Activated B cell treated with CpG ODN at 0.5 μM for 24 hours (primary cell): ENCODE measurements around the gene WNT16. TPM values are rescaled to one million over a fixed set of nuclear protein-coding genes. Genes with fewer than 3 reads are reported as not detected.

ENCODE experiments used
- ATAC-seq: fragments of 200-7000 bp; cut with Tn5 transposase; one replicate; pipeline ENCODE4 v1.10.0; 2021; ENCODE audit warnings: low read depth, mild to moderate bottlenecking, moderate library complexity
- CTCF ChIA-PET: fragments of 350-600 bp; sonication (Branson Sonifier 250); formaldehyde crosslinking; loops from one replicate; lab custom pipeline; 2021; ENCODE audit warnings: antibody characterized with exemption; lab: Charles Lee
- POLR2A ChIA-PET: fragments of 350-600 bp; sonication (Branson Sonifier 250); formaldehyde crosslinking; loops from one replicate; lab custom pipeline; 2021; ENCODE audit warnings: antibody characterized with exemption; lab: Charles Lee
- DNase-seq: peaks from one replicate; pipeline ENCODE4 v3.0.0; 2022
- H3K27ac Mint-ChIP-seq: one replicate; pipeline ENCODE4 v1.8.0; 2020; ENCODE audit warnings: mixed read lengths
- H3K27me3 Mint-ChIP-seq: one replicate; pipeline ENCODE4 v1.8.0; 2021; ENCODE audit warnings: mixed read lengths
- H3K36me3 Mint-ChIP-seq: one replicate; pipeline ENCODE4 v1.8.0; 2021; ENCODE audit warnings: low read depth, mixed read lengths
- H3K4me1 Mint-ChIP-seq: one replicate; pipeline ENCODE4 v1.8.0; 2021; ENCODE audit warnings: mixed read lengths
- H3K4me3 Mint-ChIP-seq: one replicate; pipeline ENCODE4 v1.8.0; 2020; ENCODE audit warnings: mild to moderate bottlenecking, mixed read lengths
- H3K9me3 Mint-ChIP-seq: one replicate; pipeline ENCODE4 v1.8.0; 2020; ENCODE audit warnings: mixed read lengths
- intact Hi-C: fragments of 100-400 bp; cut with micrococcal nuclease; formaldehyde crosslinking; loops from one replicate; pipeline ENCODE4 v1.15.1; 2024
- total RNA-seq: library from RNA; stranded (reverse); gene quantifications from 2 replicates; pipeline ENCODE4 v1.2.3, GENCODE V29; 2022
- TF ChIP-seq, protein P1 (sequence below): fragments of 200-600 bp; IDR thresholded peaks from one replicate; pipeline ENCODE4 v1.8.0; 2022; ENCODE audit warnings: antibody characterized with exemption, mild to moderate bottlenecking

Gene WNT16
- total RNA-seq, 1 donor from 2014 or later, result 4.9 TPM

DNA sequence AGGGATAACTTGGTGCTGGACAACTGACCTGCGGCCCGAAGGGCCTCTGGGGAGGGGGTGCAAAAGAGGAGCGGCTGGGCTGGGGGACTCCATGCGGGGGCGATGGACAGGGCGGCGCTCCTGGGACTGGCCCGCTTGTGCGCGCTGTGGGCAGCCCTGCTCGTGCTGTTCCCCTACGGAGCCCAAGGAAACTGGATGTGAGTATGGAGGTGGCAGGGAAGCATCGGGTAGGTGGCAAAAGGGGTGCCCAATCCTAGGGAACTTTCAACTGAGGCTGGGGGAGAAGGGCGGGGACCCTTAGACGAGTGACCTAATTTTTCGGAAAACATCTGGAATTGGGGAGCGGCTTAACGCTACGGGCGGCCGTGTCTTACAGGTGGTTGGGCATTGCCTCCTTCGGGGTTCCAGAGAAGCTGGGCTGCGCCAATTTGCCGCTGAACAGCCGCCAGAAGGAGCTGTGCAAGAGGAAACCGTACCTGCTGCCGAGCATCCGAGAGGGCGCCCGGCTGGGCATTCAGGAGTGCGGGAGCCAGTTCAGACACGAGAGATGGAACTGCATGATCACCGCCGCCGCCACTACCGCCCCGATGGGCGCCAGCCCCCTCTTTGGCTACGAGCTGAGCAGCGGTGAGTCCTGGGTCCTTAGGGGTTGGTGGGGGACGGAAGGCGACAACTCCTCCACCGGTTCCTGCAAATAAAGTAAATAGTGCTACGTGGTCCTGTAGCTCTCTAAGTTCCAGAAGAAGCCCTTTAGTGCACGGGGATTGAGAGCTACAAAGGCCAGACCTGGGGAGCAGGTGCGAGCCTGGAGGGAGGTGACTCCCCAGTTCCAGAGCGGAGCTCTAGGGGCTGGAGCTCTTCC is 622 bp downstream of the WNT16 start:
- intact Hi-C loops, result loop anchor here (1.0 to 2.0 kb wide), 6 partner anchors 15 to 218 kb away; no protein-coding TSS in a partner anchor
- Mint-ChIP-seq H3K27me3 (peaks cover 11% of the 10 kb centered on the region), H3K9me3 (no peaks in the 10 kb centered on the region), H3K4me3 (peak overlapping the region; percentile 91), H3K4me1 (peaks cover 36% of the 10 kb centered on the region), H3K36me3 (peaks cover 13% of the 10 kb centered on the region), H3K27ac (peak overlapping the region; percentile 85)
- ChIA-PET POLR2A (interaction anchor here (0.6 to 2.0 kb wide), 15 partner anchors 14 to 379 kb away, joined by 3 to 14 read pairs (median 5); partner anchors contain the start of genes FAM3C and ING3), CTCF (interaction anchor here (0.6 to 1.4 kb wide), 16 partner anchors 17 to 665 kb away, joined by 3 to 7 read pairs (median 4); no protein-coding TSS in a partner anchor)
- TF ChIP-seq, protein P1, sequence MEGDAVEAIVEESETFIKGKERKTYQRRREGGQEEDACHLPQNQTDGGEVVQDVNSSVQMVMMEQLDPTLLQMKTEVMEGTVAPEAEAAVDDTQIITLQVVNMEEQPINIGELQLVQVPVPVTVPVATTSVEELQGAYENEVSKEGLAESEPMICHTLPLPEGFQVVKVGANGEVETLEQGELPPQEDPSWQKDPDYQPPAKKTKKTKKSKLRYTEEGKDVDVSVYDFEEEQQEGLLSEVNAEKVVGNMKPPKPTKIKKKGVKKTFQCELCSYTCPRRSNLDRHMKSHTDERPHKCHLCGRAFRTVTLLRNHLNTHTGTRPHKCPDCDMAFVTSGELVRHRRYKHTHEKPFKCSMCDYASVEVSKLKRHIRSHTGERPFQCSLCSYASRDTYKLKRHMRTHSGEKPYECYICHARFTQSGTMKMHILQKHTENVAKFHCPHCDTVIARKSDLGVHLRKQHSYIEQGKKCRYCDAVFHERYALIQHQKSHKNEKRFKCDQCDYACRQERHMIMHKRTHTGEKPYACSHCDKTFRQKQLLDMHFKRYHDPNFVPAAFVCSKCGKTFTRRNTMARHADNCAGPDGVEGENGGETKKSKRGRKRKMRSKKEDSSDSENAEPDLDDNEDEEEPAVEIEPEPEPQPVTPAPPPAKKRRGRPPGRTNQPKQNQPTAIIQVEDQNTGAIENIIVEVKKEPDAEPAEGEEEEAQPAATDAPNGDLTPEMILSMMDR, result no peak
- ATAC-seq (peak; percentile 49), DNase-seq (peak; percentile 43)

DNA sequence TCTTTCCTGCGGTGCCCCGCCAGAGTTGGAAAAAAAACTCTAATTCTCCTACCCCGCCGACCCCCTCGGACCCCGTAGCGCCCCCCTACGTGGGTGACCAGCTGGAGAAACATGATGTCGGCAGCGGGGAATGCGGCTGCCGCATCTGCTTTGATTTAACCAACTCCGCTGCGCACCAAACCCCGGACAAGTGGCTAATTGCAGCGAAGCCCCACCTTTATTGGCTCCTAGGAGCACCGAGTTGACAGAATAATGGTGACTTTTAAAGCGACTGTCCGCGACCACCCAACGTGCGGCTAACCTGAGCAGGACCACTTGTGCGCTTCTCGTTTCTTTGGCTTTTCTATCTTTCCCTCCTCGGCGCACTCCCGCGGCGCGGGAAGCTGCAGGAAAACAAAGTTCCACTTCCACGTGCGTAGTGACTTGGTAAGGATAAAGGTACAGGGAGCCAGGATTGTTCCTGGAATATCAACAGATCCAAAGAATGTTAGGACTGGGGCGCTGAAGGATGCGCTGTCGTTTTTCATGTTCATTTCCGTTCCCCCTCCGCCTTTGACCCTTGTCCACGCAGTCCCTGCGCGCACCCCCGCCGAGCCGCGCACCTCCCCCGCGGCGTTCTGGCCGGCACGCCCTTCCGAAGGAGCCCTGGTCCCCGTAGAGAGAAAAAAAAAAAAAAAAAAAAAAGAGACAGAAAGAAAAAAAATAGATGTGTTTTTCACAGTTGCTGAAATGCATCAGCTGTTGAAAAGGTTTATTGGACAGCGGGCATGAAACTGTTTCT is 1.4 kb downstream of the WNT16 start:
- H3K4me3 Mint-ChIP-seq, result peak overlapping the region; percentile 91
- DNase-seq, result peak; percentile 32
- no peaks in the 10 kb centered on the region for H3K9me3 Mint-ChIP-seq
- CTCF ChIA-PET, result interaction anchor here (0.6 to 1.4 kb wide), 17 partner anchors 17 to 664 kb away, joined by 3 to 7 read pairs (median 4); no protein-coding TSS in a partner anchor
- H3K4me1 Mint-ChIP-seq, result peaks cover 35% of the 10 kb centered on the region
- peaks cover 11% of the 10 kb centered on the region for H3K27me3 Mint-ChIP-seq
- H3K27ac Mint-ChIP-seq, result peak overlapping the region; percentile 85
- peak; percentile 56 for ATAC-seq
- peaks cover 18% of the 10 kb centered on the region for H3K36me3 Mint-ChIP-seq
- TF ChIP-seq, protein P1, result no peak
- POLR2A ChIA-PET, result interaction anchor here (0.5 to 2.0 kb wide), 20 partner anchors 15 to 380 kb away, joined by 3 to 14 read pairs (median 4); partner anchors contain the start of genes FAM3C and ING3
- intact Hi-C loops, result loop anchor here (1.0 kb wide), 1 partner anchor 150 kb away; no protein-coding TSS in a partner anchor

GRCh38 chr7:121331048-121331447 is 2.2 kb downstream of the WNT16 start:
- Mint-ChIP-seq H3K36me3 (peaks cover 20% of the 10 kb centered on the region), H3K27me3 (peaks cover 11% of the 10 kb centered on the region), H3K9me3 (no peaks in the 10 kb centered on the region), H3K27ac (peak overlapping the region; percentile 35), H3K4me1 (peaks cover 31% of the 10 kb centered on the region), H3K4me3 (peak overlapping the region; percentile 53)
- TF ChIP-seq, protein P1, result no peak
- CTCF ChIA-PET, result interaction anchor here (1.1 to 1.4 kb wide), 2 partner anchors 21 to 64 kb away, joined by 3 read pairs; no protein-coding TSS in a partner anchor
- ATAC-seq (no peak), DNase-seq (no peak)
- intact Hi-C loops, result no loop called here
- POLR2A ChIA-PET, result interaction anchor here (0.8 to 2.0 kb wide), 6 partner anchors 18 to 381 kb away, joined by 3 to 14 read pairs (median 6); partner anchors contain the start of gene ING3

GRCh38 chr7:121331574-121331973 is 2.8 kb downstream of the WNT16 start:
- no peak for ATAC-seq
- Mint-ChIP-seq H3K9me3 (no peaks in the 10 kb centered on the region), H3K27ac (peak overlapping the region; percentile 35), H3K36me3 (peaks cover 19% of the 10 kb centered on the region), H3K4me3 (peak overlapping the region; percentile 53), H3K4me1 (peaks cover 32% of the 10 kb centered on the region), H3K27me3 (peaks cover 11% of the 10 kb centered on the region)
- intact Hi-C loops, result no loop called here
- POLR2A ChIA-PET, result no interaction called here
- TF ChIP-seq, protein P1, result no peak
- no peak for DNase-seq
- CTCF ChIA-PET, result interaction anchor here (1.1 to 1.4 kb wide), 2 partner anchors 64 to 168 kb away, joined by 3 to 5 read pairs; no protein-coding TSS in a partner anchor
